K562 (cell line): ENCODE results near the gene IQCC. TPM values are rescaled to one million over a fixed set of nuclear protein-coding genes. Genes with fewer than 3 reads are reported as not detected.

Experiments used
- ADNP ChIP-seq: fragments of 200-800 bp; sonication (Bioruptor generic); IDR thresholded peaks from 2 replicates; pipeline ENCODE4 v1.6.1; 2016; ENCODE audit warnings: missing genetic modification characterization, missing compliant biosample characterization
- ELF1 ChIP-seq: fragments of 200-800 bp; sonication (Bioruptor generic); IDR thresholded peaks from 2 replicates; pipeline ENCODE4 v1.6.1; 2016; ENCODE audit warnings: missing genetic modification characterization, missing compliant biosample characterization
- ERF ChIP-seq: fragments of 450-650 bp; formaldehyde crosslinking; IDR thresholded peaks from 2 replicates; pipeline ENCODE4 v1.4.0; 2020; ENCODE audit warnings: mild to moderate bottlenecking, mixed read lengths
- HDAC1 ChIP-seq, 2 experiments: fragments of 450-650 bp; IDR thresholded peaks; 2 replicates each; pipeline ENCODE4 v1.6.1; 2016 to 2017; ENCODE audit warnings: inconsistent platforms in 1 of 2, mild to moderate bottlenecking in 1 of 2, moderate library complexity in 1 of 2
- HDGF ChIP-seq: fragments of 450-650 bp; IDR thresholded peaks from 2 replicates; pipeline ENCODE4 v1.6.1; 2016
- HNRNPUL1 ChIP-seq: fragments of 200-400 bp; formaldehyde crosslinking; IDR thresholded peaks from 2 replicates; pipeline ENCODE4 v1.6.1; 2017; ENCODE audit warnings: low read length
- JUNB ChIP-seq: fragments of 450-650 bp; formaldehyde crosslinking; conservative IDR thresholded peaks from 2 replicates; pipeline ENCODE4 v1.4.0; 2020; ENCODE audit warnings: mild to moderate bottlenecking
- NFE2 ChIP-seq: IDR thresholded peaks from 2 replicates; pipeline ENCODE4 v1.6.1; 2014; ENCODE audit warnings: antibody characterized with exemption, low read depth
- PPARD ChIP-seq: fragments of 250-450 bp; sonication (Bioruptor Pico); IDR thresholded peaks from 2 replicates; pipeline ENCODE4 v1.8.0; 2022; ENCODE audit warnings: inconsistent platforms, mild to moderate bottlenecking, moderate library complexity
- SRF ChIP-seq, 2 experiments: fragments of 250-450, 450-650 bp in 1 of 2; sonication (Bioruptor Pico) in 1 of 2; sonication (generic) in 1 of 2; formaldehyde crosslinking; IDR thresholded peaks; 2 replicates each; pipeline versions ENCODE4 v1.5.0 to v1.5.1; 2020 to 2022; ENCODE audit warnings: mild to moderate bottlenecking in 1 of 2, missing genetic modification reagents in 1 of 2
- SUPT5H ChIP-seq: fragments of 450-650 bp; IDR thresholded peaks from 2 replicates; pipeline ENCODE4 v1.6.1; 2016
- TCF7L2 ChIP-seq: fragments of 150-350 bp; IDR thresholded peaks from 2 replicates; pipeline ENCODE4 v1.6.1; 2016; ENCODE audit warnings: low read depth, mild to moderate bottlenecking, low read length, moderate library complexity
- XRCC3 ChIP-seq: fragments of 450-650 bp; IDR thresholded peaks from 2 replicates; pipeline ENCODE4 v1.6.1; 2017; ENCODE audit warnings: mild to moderate bottlenecking, moderate library complexity
- ZNF263 ChIP-seq: sonication (generic); formaldehyde crosslinking; IDR thresholded peaks from 2 replicates; pipeline ENCODE4 v1.8.0; 2022; ENCODE audit warnings: mild to moderate bottlenecking, missing genetic modification reagents, borderline replicate concordance
- polyA plus RNA-seq, 8 experiments: library from polyadenylated mRNA; depleted of rRNA in 4 of 8; stranded (reverse) in 5 of 8; unstranded in 3 of 8; fragments of >200 nt; fragmentation: Nextera tagmentation in 2 of 8; fragmentation: Illumina TruSeq in 1 of 8; extraction: Ambion mirVana in 2 of 8; extraction: Trizol in 1 of 8; gene quantifications; 2 replicates each; pipeline versions ENCODE4 v1.2.1 to v1.2.3, GENCODE V29; 2011 to 2014; ENCODE audit warnings: inconsistent platforms in 1 of 8, missing spikeins in 1 of 8
- total RNA-seq, 7 experiments: library from RNA; depleted of rRNA in 6 of 7; stranded (reverse); fragments of >200 nt in 6 of 7; fragmentation: Illumina TruSeq in 2 of 7; extraction: Trizol in 2 of 7; gene quantifications; 2 replicates each; pipeline versions ENCODE4 v1.2.1 to v1.2.3, GENCODE V29; 2011 to 2021; ENCODE audit warnings: low replicate concordance in 1 of 7
- TF ChIP-seq, protein P1 (sequence below): sonication (generic); formaldehyde crosslinking; IDR thresholded peaks from 2 replicates; pipeline ENCODE4 v1.8.0; 2022; ENCODE audit warnings: mild to moderate bottlenecking, missing genetic modification reagents, borderline replicate concordance
- TF ChIP-seq, protein P2 (sequence below): fragments of 450-650 bp; IDR thresholded peaks from 2 replicates; pipeline ENCODE4 v1.6.1; 2017; ENCODE audit warnings: mild to moderate bottlenecking, moderate library complexity
- TF ChIP-seq, protein P3 (sequence below): IDR thresholded peaks from 3 replicates; pipeline ENCODE4 v1.6.1; 2011; ENCODE audit warnings: borderline replicate concordance, mild to moderate bottlenecking; ENCODE audit not compliant: insufficient read length, insufficient read depth
- TF ChIP-seq, protein P4 (sequence below): sonication (generic); formaldehyde crosslinking; IDR thresholded peaks from 2 replicates; pipeline ENCODE4 v1.8.0; 2022; ENCODE audit warnings: mild to moderate bottlenecking, missing genetic modification reagents

Gene IQCC
- total and polyA plus RNA-seq, 9 of the 15 experiments (the other 6 are each of a cell fraction or from before 2014, with no cell fraction given), result 8.1 to 16.5 (median 10.7) TPM

DNA sequence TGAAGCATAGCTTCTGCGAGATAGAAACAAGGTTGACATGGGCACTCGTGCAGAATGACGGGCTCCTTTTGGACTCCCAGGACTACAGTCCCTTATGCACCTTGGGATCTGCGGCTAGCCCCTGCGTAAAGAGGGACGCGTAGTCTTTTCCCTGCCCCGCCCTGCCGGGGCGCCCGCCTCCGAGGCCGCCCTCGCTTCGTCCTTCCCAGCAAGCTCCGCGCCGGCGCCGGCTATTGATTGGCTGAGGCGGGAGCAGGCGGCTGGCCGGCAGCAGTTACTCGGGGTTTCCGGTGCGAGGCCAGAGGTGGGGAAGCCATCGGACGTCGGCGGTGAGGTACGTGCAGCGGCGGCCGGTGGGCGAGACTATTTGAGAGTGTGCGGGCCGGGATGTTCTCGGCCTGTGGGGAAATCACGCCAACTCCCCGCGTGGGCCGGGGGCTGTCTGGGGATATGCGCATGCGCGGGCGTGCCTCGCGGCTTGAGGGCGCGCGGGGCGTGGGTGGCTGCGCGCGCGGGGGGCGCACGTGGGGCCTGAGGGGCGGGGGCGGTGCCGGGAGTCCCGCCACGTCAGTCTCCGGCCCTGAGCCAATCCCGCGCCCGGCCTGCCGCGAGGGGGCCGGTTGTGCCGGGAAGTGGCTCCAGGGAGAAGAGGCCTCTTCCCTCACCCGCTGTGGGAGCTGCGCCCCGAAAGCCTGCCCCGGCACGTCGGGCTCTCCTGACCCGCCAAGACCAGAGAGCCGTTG is 25.9 kb upstream of the IQCC start, which contains the start of gene TXLNA (continued):
- TF ChIP-seq NFE2 (0 out of 2 replicates have a peak, but pooled peaks have one; percentile 17), HDAC1 (IDR thresholded peaks at IDR 0.05) (peak; percentile 18 to 98; a peak in 2 of 4 replicates), XRCC3 (no peak), TCF7L2 (no peak), HDGF (no peak; the same call in 1 of the 2 replicates), ELF1 (tag) (peak; percentile 74), ADNP (tag) (no peak), SRF (CRISPR knock-in tag; IDR thresholded peaks at IDR 0.05) (peak in 1 of 2 experiments; percentile 67; a peak in 2 of 4 replicates), ERF (no peak), HNRNPUL1 (no peak), SUPT5H (peak; percentile 97), ZNF263 (CRISPR knock-in tag) (peak; percentile 64; the same call in 1 of the 2 replicates), PPARD (CRISPR knock-in tag) (no peak), JUNB (CRISPR knock-in tag) (no peak)
- TF ChIP-seq, protein P1, sequence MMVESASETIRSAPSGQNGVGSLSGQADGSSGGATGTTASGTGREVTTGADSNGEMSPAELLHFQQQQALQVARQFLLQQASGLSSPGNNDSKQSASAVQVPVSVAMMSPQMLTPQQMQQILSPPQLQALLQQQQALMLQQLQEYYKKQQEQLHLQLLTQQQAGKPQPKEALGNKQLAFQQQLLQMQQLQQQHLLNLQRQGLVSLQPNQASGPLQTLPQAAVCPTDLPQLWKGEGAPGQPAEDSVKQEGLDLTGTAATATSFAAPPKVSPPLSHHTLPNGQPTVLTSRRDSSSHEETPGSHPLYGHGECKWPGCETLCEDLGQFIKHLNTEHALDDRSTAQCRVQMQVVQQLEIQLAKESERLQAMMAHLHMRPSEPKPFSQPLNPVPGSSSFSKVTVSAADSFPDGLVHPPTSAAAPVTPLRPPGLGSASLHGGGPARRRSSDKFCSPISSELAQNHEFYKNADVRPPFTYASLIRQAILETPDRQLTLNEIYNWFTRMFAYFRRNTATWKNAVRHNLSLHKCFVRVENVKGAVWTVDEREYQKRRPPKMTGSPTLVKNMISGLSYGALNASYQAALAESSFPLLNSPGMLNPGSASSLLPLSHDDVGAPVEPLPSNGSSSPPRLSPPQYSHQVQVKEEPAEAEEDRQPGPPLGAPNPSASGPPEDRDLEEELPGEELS (CRISPR knock-in tag), result peak; percentile 86; the same call in 1 of the 2 replicates
- TF ChIP-seq, protein P2, sequence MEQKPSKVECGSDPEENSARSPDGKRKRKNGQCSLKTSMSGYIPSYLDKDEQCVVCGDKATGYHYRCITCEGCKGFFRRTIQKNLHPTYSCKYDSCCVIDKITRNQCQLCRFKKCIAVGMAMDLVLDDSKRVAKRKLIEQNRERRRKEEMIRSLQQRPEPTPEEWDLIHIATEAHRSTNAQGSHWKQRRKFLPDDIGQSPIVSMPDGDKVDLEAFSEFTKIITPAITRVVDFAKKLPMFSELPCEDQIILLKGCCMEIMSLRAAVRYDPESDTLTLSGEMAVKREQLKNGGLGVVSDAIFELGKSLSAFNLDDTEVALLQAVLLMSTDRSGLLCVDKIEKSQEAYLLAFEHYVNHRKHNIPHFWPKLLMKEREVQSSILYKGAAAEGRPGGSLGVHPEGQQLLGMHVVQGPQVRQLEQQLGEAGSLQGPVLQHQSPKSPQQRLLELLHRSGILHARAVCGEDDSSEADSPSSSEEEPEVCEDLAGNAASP, result no peak
- TF ChIP-seq, protein P3, sequence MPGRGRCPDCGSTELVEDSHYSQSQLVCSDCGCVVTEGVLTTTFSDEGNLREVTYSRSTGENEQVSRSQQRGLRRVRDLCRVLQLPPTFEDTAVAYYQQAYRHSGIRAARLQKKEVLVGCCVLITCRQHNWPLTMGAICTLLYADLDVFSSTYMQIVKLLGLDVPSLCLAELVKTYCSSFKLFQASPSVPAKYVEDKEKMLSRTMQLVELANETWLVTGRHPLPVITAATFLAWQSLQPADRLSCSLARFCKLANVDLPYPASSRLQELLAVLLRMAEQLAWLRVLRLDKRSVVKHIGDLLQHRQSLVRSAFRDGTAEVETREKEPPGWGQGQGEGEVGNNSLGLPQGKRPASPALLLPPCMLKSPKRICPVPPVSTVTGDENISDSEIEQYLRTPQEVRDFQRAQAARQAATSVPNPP, result no peak
- TF ChIP-seq, protein P4, sequence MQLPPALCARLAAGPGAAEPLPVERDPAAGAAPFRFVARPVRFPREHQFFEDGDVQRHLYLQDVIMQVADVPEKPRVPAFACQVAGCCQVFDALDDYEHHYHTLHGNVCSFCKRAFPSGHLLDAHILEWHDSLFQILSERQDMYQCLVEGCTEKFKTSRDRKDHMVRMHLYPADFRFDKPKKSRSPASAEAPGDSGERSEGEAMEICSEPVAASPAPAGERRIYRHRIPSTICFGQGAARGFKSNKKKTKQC (CRISPR knock-in tag), result peak; percentile 69; the same call in 1 of the 2 replicates
